HG02885 (cell line): ENCODE data around the gene GSTA5.
"Not testable (repeated sequence)": the region's sequence is repeated elsewhere in the genome, so short reads cannot be mapped to it uniquely, and the experiment has no call there.

ENCODE experiments used
- ATAC-seq: cut with Tn5 transposase; IDR thresholded peaks from one replicate; pipeline ENCODE4 v1.9.1; 2021; ENCODE audit warnings: mild to moderate bottlenecking; ENCODE audit not compliant: unreplicated experiment, poor library complexity

GSTA5 gene

DNA sequence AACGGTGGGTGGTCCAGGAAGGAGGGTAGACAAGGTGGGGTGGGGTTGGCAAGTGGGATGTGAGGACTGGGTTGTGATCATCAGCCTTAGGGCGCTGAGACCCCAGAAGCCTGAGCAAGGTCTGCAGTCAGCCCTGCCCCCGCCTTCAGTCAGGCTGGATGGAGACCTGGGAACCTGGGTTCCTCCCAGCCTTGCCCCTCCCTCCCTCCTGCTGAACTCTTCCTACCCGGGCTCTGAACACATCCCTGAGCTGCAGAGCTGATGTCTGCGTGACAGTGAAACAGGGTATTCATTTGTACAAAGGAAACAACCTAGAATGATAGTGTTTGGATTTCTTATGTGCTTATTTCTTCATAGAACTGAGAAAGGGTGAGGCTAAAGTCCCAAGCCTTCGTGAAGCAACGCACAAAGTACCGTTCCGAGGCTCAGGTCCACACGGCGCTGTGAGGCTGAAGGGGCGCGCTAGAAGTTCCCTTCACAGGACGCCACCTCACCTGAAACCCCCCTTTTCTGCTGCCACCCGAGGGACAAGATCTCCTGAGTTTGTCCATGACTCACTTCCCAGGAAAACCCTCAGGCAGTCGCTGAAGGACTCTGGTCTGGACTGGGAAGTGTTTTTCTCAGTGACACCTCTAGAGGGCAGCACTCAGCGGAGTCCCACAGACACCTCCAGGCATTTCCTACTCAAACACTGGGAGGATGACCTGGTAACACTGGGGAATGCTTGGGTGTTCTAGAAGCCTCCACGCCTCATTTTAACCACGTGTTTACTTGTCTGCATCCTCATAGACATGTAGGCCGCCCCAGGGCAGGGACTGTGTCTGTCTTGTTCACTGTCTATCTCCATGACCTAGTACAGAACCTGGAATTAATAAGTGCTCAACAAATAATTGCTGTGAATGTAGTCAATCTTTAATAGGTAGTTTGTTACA lies 1.2 kb downstream of the GSTA5 start:
- ATAC-seq = peak; percentile 90

DNA sequence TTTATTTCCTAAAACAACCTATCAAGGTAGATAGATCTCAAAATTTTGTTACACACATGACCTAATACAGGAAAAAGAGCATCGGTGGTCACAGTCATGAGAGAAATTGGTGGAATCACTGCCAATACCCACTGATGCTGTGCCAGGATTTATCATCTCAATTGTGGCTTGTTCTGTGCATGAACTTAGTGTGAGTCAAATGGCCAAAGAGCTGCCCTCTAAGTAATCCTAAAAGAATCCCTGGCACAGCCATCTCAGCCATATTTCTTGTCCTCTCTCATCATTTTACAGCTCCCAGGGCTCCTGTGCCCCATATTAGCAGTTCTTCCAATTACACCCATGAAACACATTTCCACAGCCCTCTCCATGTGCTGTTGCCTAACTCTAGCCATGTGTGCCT lies 6.1 kb downstream of the GSTA5 start:
- no peak for ATAC-seq

DNA sequence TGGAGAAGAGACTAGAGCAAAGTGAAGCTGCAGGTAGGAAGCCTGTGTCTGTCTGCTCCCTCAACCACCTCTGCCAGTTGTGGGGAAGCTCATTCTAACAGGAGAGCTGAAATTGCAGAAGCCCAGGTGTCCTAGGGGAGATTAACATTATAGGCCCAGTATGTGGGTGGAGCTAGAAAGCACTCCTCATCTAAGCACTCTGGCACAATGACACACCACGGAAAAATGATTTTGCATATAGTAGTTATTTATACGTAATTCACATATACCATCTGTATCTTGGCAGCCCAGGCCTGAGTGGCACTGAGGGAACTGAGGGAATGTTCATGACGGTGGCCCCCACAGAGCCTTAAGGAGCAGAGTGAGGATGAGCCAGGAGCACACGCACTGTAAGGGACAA lies 9.7 kb downstream of the GSTA5 start:
- not testable (repeated sequence) for ATAC-seq

DNA sequence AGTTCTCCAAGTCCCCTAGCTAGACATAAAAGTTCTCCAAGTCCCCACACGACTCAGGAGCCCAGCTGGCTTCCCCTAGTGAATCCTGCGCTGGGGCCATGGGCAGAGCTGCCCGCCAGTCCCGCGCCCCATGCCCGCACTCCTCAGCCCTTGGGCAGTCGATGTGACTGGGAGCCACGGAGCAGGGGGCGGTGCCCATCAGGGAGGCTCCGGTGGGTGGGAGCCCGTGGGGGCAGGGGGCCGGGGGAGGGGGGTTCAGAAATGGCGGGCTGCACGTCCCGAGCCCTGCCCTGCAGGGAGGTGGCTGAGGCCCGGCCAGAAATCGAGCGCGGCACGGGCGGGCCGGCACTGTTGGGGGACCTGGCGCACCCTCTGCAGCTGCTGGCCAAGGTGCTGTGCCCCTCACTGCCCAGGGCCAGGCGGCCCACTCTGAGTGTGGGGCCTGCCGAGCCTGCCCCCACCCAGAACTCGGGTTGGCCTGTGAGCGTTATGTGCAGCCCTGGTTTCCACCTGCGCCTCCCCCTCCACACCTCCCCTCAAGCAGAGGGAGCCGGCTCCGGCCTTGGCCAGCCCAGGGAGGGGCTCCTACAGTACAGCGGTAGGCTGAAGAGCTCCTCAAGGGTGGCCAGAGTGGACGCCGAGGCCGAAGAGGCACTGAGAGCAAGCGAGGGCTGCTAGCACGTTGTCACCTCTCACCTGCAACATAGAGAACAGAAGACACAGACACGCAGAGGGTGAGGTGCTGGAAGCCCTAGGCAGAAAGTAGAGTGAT lies 11.4 kb downstream of the GSTA5 start:
- ATAC-seq = no peak

DNA sequence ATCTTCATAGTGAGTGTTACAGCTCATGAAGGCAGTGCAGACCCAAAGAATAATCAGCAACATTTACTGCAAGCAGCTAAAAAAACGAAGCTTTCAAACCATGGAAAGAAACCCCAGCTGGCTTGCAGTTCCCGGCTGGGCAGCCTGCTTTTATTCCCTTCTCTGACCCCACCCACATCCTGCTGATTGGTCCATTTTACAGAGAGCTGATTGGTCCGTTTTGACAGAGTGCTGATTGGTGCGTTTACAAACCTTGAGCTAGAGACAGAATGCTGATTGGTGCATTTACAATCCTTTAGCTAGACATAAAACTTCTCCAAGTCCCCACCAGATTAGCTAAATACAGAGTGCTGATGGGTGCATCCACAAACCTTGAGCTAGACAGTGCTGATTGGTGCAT lies 12.0 kb downstream of the GSTA5 start:
- ATAC-seq = not testable (repeated sequence)

DNA sequence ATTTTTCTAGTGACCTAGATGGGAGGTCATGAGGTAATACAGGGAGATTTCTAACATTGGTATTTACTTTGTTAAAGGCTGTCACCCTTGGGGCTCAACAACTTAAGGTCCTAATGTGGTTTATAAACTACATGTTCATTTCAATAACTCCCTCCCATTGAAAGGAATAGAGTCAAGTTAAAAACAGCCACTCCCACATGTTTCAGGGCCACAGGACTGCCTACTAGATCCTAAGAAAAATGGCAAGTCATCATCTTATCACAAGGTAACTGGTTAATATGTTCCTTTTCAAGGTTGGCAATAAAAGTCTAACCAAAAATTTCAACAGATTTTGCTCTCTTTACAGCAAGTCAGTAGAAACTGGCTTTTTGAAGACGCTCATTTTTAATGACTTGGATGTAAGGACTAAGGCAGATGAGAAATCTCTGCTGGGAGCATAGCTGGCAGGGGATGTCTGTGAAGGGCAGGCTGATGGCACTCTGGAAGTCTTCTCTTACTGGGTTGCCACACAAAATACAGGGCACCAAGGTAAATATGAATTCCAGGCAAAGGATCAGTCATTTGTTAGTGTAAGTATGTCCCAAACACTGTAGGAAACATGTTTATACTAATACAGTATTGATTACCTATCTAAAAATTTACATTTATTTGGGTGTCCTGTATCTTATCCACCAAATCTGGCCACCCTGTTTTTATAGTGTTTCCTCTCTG lies 13.4 kb downstream of the GSTA5 start:
- not testable (repeated sequence) for ATAC-seq

DNA sequence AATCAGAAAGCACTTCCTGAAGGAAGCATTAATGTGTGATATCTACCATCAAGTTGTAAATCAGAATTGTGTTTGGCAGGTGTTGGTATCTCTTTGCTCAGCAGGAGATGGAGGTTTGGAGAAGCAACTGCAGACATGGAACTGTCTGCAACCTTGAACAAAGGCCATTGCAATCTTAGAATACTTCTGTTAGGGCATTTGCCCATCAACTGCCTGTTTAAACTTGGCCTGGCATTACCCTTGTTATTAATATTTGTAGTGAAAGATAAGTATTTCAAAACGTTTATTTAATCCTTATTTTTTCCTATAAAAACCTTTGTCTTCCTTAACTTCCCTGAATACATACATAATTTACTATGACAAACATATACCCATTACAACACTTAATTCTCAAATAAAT lies 14.1 kb downstream of the GSTA5 start:
- no peak for ATAC-seq

DNA sequence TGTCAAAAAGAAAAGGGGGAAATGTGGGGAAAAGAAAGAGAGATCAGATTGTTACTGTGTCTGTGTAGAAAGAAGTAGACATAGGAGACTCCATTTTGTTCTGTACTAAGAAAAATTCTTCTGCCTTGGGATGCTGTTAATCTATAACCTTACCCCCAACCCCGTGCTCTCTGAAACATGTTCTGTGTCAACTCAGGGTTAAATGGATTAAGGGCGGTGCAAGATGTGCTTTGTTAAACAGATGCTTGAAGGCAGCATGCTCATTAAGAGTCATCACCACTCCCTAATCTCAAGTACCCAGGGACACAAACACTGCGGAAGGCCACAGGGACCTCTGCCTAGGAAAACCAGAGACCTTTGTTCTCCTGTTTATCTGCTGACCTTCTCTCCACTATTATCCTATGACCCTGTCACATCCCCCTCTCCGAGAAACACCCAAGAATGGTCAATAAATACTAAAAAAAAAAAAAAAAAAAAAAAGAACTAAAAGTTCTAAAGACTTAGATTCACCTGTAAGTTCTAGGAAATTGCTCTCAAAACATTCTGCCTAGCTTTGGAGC lies 14.6 kb downstream of the GSTA5 start:
- ATAC-seq = not testable (repeated sequence)

DNA sequence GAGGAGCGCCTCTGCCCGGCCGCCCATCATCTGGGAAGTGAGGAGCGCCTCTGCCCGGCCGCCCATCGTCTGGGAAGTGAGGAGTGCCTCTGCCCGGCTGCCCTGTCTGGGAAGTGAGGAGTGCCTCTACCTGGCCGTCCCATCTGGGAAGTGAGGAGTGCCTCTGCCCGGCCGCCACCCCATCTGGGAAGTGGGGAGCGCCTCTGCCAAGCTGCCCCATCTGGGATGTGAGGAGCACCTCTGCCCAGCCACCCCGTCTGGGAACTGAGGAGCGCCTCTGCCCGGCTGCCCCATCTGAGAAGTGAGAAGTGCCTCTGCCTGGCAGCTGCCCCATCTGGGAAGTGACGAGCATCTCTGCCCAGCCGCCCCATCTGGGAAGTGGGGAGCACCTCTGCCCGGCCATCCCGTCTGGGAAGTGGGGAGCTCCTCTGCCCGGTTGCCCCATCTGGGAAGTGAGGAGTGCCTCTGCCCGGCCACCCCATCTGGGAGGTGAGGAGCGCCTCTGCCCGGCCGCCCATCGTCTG lies 15.3 kb downstream of the GSTA5 start:
- not testable (repeated sequence) for ATAC-seq

DNA sequence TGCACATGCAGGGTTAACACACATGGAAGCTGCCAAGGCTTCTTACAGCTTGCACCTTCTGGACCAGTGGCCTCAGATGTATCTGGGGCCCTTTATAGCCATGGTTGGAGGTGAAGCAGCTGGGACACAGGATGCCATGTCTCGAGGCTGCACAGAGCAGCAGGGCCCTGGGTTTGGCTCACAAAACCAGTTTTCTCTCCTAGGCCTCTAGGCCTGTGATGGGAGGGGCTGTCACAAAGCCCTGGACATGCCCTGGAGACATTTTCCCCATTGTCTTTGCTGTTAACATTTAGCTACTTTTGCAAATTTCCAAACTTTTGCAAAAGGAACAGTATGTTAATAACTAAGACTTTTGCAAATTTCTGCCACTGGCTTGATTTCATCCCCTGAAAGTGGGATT lies 18.8 kb downstream of the GSTA5 start:
- no peak for ATAC-seq

DNA sequence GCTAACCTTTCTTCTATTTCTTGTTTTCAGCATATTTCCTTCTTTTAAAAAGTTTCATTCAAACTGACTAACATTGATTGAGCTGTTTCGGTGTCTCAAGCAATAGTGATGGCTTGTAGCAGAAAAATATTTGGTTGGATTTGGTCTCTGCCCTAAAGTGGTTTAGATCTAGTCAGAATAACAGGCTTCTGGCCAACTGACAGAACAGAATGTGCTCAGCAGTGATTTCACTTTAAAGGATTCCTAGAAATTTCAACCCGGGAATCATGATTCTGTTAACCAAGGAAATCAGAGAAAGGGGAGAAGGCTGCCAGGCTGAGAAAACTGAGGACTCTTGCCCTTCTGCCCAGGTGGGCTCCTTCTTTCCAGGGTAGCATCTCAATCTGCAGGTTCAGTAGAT lies 20.4 kb downstream of the GSTA5 start:
- no peak for ATAC-seq

DNA sequence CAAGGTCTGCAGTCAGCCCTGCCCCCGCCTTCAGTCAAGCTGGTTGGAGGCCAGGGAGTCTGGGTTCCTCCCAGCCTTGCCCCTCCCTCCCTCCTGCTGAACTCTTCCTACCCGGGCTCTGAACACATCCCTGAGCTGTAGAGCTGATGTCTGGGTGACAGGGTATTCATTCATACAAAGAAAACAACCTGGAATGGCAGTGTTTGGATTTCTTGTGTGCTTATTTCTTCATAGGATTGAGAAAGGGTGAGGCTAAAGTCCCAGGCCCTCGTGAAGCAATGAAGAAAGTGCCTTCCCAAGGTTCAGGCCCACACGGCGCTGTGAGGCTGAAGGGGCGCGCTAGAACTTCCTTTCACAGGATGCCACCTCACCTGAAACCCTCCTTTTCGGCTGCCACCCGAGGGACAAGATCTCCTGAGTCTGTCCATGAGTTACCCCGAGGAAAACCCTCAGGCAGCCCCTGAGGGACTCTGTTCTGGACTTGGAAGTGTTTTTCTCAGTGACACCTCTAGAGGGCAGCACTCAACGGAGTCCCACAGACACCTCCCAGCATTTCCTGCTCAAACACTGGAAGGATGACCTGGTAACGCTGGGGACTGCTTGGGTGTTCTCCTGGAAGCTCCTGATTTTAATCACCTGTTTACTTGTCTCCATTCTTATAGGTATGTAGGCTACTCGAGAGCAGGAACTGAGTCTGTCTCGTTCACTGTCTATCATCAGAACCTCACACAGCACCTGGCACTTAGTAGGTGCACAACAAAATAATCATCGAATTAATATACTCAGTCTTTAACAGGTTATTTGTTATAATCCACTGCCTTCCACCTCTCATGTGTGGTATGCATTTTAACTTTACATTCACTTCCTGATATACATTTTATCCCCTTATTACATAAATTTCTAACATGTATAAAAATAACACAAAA lies 25.2 kb downstream of the GSTA5 start:
- peak; percentile 98 for ATAC-seq

DNA sequence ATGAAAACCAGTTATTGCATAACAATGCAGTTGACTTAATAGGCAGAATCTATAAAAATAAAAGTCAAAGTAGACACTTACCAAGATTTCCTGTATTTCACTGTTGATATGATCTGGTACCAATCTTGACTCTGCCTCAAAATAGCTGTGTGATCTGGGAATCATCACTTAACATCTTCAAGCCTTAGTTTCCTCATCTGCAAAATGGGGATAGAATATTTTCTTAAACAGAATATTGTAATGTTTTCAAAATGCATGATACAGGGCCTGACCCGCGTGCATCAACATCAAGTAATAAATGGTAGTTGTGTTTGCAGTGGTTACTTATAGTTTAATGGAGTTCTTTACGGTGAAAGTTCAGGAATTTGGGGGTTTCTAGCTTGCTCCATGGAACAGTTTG lies 26.1 kb downstream of the GSTA5 start:
- not testable (repeated sequence) for ATAC-seq

DNA sequence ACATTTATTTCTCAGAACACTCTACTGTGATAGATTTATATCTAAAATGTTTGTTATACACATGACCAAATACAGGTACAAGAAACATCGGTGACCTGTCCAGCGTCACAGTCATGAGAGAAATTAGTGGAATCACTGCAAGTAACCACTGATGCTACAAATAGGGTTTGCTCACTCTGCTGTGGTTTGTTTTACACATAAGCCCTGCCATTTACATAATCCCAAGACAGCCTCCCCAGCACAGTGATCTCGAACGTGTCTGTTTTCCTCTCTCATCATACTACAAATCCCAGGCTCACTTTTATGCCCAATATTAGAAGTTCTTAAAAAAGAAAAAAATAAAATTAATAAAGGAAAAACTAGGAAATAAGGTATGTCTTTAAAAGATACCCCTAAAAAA lies 30.8 kb downstream of the GSTA5 start:
- not testable (repeated sequence) for ATAC-seq

DNA sequence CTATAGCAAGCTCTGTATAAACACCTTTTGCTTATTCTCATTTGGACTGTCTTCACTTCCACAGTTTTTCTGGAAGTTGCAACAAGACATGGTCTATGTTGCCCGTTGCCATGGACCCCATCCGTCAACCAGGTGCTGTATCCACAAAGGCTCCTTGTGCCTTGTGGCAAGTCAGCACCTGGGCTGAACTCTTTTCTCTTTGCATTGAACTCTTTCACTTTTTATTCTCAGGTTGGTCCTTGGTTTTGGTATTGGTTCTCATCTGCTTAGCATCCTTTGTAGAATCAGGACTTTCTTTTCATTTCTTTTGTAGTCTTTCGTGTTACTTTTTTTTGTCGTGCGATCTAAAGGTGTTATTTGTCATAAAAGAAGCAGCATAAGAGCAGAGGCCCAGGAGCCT lies 32.0 kb downstream of the GSTA5 start:
- no peak for ATAC-seq

DNA sequence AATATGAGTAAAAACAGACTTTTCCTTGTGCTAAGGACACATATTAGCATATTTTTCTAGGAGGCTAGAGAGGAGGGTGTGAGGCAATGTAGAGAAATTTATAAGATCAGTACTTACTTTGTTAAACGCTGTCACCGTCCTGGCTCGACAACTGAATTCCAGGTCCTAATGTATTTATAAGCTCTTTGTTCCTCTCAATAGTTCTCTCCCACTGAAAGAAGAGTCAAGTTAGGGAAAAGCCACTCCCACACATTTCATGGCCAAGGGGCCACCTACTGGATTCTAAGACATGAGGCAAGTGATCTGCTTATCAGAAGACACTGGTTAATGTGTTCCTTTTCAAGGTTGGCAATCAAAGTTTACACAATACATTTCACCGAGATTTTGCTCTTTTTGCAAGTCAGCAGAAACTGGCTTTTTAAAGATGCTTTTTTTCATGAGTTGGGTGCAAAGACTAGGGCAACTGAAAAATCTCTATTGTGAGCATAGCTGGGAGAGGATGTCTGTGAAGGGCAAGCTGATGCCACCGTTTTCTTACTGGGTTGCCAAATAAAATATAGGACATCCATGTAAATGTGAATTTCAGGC lies 36.9 kb downstream of the GSTA5 start, which contains the start of gene GSTA1:
TSS of gene GSTA1 (minus strand) at position 149 of the 588 bp plus-strand sequence. CDS start 4,549 bp downstream, outside the sequence.
- not testable (repeated sequence) for ATAC-seq

DNA sequence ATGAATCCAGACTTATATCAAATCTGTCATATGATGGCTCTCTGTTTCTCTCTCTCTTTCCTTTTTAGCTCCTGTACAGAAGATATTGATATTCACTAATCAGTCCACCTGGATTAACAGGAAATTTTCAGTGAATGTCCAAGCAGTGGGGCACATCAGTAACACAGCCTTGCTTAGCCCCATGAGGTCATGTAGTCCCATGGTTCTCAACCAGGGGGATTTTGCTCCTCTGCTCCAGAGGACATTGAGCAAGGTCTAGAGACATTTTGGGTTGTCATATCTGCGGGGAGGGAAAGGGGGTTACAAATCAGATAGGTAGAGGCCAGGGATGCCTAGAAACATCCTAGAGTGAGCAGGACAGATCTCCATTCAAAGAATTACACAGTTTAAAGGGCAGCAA lies 37.8 kb downstream of the GSTA5 start:
- no peak for ATAC-seq

DNA sequence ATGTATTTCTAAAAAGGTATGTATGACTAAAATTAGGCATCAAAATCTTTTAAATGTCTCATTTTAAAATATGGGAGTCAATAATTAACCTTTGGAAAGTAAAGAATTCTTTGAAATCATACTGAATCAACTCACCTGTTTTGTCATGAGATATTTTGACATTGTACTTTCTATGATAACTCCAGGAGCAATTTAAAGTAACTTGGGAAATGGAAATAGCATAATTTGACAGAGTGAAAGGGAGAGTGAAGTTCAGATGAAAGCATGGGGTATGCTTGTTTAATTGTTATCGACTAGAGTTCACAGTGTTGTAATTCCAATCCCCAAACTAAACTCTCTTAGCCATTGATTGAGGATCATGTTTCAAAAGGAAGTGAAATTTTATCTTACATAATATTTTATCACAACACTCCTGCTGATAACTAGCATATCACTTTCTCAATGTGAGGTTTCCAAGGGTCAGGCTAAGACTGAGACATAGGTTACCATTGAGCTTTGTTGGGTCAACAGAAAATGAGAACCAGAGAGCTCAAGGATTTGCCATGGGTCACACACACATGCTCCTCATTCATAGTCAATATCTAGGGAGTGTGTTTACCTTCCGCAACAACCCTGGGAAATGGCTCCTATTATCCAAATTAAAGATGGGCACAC lies 39.3 kb downstream of the GSTA5 start:
- ATAC-seq = no peak
